Activated CD4-positive, alpha-beta T cell treated with anti-CD3 and anti-CD28 coated beads for 48 hours (primary cell): Measurements from ENCODE around the gene PCDHGA7.
"Not testable (repeated sequence)": the region's sequence is repeated elsewhere in the genome, so short reads cannot be mapped to it uniquely, and the experiment has no call there.

ENCODE experiments used
- DNase-seq: peaks from one replicate; pipeline ENCODE4 v3.0.0-alpha.2; 2020

PCDHGA7 gene

DNA sequence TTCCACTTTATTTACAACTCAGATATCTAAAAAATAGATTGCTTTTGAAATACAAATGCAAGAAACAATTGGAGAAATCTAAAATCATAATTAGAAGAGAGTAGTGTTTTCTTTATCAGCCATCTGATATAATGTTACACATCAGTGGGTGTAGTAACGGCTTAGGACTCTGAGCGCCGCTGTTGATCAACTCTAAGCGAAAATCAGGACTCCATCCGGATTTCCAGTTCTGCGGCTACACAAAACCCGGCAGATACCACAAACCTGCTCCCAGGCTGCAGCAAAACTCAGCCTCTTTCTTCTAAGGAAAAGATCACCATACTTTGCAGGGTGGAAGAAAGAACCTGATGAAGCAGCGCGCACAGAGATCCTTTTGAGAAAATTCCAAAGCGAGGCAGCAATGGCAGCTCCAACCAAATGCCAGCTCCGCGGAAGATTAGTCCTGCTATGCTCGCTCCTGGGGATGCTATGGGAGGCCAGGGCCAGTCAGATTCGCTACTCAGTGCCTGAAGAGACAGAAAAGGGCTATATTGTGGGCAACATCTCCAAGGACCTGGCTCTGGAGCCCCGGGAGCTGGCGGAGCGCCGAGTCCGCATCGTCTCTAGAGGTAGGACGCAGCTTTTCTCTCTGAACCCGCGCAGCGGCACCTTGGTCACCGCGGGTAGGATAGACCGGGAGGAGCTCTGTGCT lies 20.2 kb downstream of the PCDHGA7 start, which contains the start of gene PCDHGA9:
TSS of gene PCDHGA9 (plus strand) at position 226 of the 691 bp plus-strand sequence. CDS start at position 401, 175 bp downstream.
- no peak for DNase-seq

DNA sequence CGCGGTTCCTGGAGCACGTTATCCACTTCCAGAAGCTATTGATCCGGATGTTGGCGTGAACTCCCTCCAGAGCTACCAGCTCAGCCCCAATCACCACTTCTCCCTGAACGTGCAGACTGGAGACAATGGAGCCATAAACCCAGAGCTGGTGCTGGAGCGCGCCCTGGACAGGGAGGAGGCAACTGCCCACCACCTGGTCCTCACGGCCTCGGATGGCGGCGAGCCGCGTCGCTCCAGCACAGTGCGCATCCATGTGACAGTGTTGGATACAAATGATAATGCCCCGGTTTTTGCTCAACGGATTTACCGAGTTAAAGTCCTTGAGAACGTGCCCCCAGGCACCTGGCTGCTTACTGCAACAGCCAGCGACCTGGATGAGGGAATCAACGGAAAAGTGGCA lies 20.8 kb downstream of the PCDHGA7 start:
- DNase-seq, result no peak

DNA sequence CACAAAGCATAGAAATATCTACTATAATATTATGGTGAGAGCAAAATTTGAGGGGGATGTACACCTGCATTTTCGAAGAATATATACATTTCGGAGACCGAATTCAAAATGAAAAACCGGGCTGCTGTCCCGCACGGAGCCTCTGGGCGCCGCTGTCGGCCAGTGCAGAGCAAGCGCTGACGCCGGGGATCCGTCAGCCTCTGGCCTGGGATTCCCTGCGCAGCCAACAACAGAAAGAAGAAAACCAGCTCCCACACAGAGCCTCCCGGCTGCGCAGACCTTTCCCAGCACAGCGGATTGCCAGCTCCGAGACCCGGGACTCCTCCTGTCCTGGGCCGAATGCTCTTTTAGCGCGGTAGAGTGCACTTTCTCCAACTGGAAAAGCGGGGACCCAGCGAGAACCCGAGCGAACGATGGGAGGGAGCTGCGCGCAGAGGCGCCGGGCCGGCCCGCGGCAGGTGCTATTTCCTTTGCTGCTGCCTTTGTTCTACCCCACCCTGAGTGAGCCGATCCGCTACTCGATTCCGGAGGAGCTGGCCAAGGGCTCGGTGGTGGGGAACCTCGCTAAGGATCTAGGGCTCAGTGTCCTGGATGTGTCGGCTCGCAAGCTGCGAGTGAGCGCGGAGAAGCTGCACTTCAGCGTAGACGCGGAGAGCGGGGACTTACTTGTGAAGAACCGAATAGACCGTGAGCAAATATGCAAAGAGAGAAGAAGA lies 25.4 kb downstream of the PCDHGA7 start, which contains the start of gene PCDHGB6:
TSS of gene PCDHGB6 (plus strand) at position 232 of the 716 bp plus-strand sequence. CDS start at position 414, 182 bp downstream.
- DNase-seq, result peak; percentile 67

- no peak for DNase-seq
Measured at GRCh38 chr5:141409598-141410306, 27.2 kb downstream of the PCDHGA7 start.

DNA sequence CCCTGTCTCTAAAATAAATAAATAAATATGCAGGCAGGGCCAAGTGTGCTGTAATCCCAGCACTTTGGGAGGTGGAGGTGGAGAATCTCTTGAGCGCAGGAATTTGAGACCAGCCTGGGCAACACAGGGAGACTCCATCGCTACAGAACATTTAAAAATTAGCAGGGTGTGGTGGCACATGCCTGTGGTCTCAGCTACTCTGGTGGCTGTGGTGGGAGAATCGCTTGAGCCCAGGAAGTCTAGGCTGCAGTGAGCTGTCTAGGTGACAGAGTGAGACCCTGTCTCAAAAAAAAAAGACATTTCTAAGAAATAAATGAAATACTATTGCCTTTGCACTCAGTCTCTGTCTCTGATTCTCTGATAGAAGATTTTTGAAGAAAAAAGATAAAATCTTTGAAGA lies 29.0 kb downstream of the PCDHGA7 start:
- DNase-seq, result no peak

- peak; percentile 70 for DNase-seq
Measured at GRCh38 chr5:141412854-141413539, 30.5 kb downstream of the PCDHGA7 start, which contains the start of gene PCDHGA10. Gene PCDHGA10 (plus strand): TSS chr5:141412987. CDS start chr5:141413176, 189 bp downstream.

DNA sequence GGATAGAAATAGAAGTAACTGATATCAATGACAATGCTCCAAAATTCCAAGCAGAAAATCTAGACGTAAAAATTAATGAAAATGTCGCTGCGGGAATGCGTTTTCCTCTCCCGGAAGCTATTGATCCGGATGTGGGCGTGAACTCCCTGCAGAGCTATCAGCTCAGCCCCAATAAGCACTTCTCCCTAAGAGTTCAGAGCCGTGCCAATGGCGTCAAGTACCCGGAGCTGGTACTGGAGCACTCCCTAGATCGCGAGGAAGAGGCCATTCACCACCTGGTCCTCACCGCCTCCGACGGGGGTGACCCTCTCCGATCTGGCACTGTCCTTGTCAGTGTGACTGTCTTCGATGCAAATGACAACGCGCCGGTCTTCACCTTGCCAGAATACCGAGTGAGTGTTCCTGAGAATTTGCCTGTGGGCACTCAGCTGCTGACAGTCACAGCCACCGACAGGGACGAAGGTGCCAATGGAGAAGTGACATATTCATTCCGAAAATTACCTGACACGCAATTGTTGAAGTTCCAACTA lies 31.1 kb downstream of the PCDHGA7 start:
- DNase-seq, result no peak

- not testable (repeated sequence) for DNase-seq
Measured at GRCh38 chr5:141414548-141415274, 32.2 kb downstream of the PCDHGA7 start.

GRCh38 chr5:141415275-141415618 lies 32.7 kb downstream of the PCDHGA7 start:
- DNase-seq, result not testable (repeated sequence)

- peak; percentile 78 for DNase-seq
Measured at GRCh38 chr5:141417494-141418172, 35.1 kb downstream of the PCDHGA7 start, which contains the start of gene PCDHGB7. Gene PCDHGB7 (plus strand): TSS chr5:141417677. CDS start chr5:141417860, 183 bp downstream.

- no peak for DNase-seq
Measured at GRCh38 chr5:141419074-141419880, 36.7 kb downstream of the PCDHGA7 start.

DNA sequence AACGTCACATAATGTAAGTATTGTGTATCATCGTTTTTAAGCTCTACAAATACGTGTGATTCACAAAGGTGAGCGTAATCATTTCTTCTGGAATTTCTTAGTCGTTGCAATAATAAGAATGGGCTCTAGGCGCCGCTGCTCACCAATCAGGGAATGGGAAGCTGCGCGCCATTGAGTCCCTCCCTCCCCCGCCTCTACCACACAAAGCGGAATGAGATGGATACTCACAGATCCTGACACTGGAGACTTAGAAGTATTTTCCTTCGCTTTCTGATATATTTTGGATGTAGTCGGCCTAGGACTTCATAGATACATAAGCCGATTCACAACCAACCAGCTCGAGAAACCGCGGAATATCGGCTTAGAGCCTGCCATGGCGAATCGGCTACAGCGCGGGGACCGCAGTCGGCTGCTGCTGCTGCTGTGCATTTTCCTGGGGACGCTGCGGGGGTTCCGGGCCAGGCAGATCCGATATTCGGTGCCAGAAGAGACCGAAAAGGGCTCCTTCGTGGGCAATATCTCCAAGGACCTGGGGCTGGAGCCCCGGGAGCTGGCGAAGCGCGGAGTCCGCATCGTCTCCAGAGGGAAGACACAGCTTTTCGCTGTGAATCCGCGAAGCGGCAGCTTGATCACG lies 38.4 kb downstream of the PCDHGA7 start, which contains the start of gene PCDHGA11:
TSS of gene PCDHGA11 (plus strand) at position 197 of the 634 bp plus-strand sequence. CDS start at position 374, 177 bp downstream.
- DNase-seq, result peak; percentile 75

GRCh38 chr5:141421489-141421855 lies 38.9 kb downstream of the PCDHGA7 start:
- DNase-seq, result no peak

DNA sequence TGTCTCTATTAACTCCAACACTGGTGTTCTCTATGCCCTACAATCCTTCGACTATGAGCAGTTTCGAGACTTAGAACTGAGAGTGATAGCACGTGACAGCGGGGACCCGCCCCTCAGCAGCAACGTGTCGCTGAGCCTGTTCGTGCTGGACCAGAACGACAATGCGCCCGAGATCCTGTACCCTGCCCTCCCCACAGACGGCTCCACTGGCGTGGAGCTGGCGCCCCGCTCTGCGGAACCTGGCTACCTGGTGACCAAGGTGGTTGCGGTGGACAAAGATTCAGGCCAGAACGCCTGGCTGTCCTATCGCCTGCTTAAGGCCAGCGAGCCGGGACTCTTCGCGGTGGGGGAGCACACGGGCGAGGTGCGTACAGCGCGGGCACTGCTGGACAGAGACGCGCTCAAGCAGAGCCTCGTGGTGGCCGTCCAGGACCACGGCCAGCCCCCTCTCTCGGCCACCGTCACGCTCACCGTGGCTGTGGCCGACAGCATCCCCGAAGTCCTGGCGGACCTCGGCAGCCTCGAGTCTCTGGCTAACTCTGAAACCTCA lies 40.3 kb downstream of the PCDHGA7 start:
- DNase-seq, result no peak

DNA sequence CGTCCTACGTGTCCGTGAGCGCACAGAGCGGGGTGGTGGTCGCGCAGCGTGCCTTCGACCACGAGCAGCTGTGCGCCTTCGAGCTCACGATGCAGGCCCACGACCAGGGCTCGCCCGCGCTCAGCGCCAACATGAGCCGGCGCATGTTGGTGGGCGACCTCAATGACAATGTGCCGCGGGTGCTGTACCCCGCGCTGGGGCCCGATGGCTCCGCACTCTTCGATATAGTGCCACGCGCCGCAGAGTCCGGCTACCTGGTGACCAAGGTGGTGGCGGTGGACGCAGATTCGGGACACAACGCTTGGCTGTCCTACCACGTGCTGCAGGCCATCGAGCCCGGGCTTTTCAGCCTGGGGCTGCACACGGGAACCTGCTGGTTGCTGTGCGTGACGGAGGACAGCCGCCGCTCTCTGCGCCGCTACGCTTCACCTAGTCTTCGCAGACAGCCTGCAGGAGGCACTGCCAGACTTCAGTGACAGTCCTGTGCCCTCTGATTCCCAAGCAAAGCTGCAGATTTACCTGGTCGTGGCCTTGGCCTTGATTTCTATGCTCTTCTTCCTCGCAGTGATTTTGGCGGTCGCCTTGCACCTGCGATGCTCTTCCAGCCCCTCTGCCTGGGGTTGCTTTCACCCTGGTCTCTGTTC lies 45.4 kb downstream of the PCDHGA7 start:
- no peak for DNase-seq

DNA sequence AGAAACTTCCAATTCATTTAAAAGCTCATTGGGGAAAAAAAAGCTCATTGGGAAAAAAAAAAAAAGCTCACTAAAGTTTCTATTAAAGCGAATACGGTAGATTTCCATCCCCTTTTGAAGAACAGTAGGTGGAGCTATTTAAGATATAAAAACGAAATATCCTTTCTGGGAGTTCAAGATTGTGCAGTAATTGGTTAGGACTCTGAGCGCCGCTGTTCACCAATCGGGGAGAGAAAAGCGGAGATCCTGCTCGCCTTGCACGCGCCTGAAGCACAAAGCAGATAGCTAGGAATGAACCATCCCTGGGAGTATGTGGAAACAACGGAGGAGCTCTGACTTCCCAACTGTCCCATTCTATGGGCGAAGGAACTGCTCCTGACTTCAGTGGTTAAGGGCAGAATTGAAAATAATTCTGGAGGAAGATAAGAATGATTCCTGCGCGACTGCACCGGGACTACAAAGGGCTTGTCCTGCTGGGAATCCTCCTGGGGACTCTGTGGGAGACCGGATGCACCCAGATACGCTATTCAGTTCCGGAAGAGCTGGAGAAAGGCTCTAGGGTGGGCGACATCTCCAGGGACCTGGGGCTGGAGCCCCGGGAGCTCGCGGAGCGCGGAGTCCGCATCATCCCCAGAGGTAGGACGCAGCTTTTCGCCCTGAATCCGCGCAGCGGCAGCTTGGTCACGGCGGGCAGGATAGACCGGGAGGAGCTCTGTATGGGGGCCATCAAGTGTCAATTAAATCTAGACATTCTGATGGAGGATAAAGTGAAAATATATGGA lies 48.0 kb downstream of the PCDHGA7 start, which contains the start of gene PCDHGA12:
TSS of gene PCDHGA12 (plus strand) at position 176 of the 782 bp plus-strand sequence. CDS start at position 429, 253 bp downstream.
- DNase-seq, result peak; percentile 61

DNA sequence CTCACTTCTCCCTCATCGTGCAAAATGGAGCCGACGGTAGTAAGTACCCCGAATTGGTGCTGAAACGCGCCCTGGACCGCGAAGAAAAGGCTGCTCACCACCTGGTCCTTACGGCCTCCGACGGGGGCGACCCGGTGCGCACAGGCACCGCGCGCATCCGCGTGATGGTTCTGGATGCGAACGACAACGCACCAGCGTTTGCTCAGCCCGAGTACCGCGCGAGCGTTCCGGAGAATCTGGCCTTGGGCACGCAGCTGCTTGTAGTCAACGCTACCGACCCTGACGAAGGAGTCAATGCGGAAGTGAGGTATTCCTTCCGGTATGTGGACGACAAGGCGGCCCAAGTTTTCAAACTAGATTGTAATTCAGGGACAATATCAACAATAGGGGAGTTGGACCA lies 48.7 kb downstream of the PCDHGA7 start:
- DNase-seq, result no peak

DNA sequence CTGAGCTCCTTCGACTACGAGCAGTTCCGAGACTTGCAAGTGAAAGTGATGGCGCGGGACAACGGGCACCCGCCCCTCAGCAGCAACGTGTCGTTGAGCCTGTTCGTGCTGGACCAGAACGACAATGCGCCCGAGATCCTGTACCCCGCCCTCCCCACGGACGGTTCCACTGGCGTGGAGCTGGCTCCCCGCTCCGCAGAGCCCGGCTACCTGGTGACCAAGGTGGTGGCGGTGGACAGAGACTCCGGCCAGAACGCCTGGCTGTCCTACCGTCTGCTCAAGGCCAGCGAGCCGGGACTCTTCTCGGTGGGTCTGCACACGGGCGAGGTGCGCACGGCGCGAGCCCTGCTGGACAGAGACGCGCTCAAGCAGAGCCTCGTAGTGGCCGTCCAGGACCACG lies 49.8 kb downstream of the PCDHGA7 start:
- DNase-seq, result not testable (repeated sequence)
